ENCODE measurements around the gene CASP7.

Gene CASP7

DNA sequence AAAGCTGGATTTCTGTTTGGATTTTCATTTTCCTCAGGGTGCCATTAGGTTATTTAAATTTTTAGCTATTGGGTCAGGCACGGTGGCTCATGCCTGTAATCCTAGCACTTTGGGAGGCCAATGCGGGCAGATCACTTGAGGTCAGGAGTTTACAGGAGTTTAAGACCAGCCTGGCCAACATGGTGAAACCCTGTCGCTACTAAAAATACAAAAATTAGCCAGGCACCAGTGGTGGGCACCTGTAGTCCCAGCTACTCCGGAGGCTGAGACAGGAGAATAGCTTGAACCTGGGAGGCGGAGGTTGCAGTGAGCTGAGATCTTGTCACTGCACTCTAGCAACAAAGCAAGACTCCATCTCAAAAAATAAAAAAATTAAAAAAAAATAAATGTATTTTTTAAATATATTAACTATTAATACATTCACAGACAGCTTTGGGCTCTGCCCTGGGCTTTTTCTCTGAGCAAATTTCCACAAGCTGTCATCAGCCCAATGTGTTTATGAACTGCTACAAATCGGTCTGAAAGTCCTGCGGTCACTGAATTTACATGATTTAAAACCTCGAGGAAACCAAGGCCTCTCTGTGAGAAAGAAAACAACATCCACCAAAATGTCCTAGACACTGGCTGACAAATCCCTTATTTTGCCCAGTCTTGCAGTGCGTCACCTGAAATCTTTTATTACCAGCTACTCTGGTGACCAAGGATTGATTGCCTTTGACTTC lies 52.6 kb downstream of the CASP7 start:
- no peaks in the 10 kb centered on the region for H3K4me1 ChIP-seq (ENCODE audit: control insufficient read depth in 1 of 2, insufficient read depth in 1 of 2, low read depth in 1 of 2, low read length in 1 of 2)
- H3K27me3 ChIP-seq: no peaks in the 10 kb centered on the region
- no peak overlapping the region for H3K4me3 ChIP-seq (ENCODE audit: low read depth in 1 of 2, low read length in 1 of 2)
- no peak overlapping the region for H3K27ac ChIP-seq
- H3K36me3 ChIP-seq: peaks cover under 1% of the 10 kb centered on the region
- no peaks in the 10 kb centered on the region for H3K9me3 ChIP-seq
- no peak for TF ChIP-seq CTCF (IDR thresholded peaks at IDR 0.05)

- peaks cover 3% of the 10 kb centered on the region for H3K27me3 ChIP-seq
- no peaks in the 10 kb centered on the region for H3K9me3 ChIP-seq
- H3K4me1 ChIP-seq (ENCODE audit: control insufficient read depth in 1 of 2, insufficient read depth in 1 of 2, low read depth in 1 of 2, low read length in 1 of 2): no peaks in the 10 kb centered on the region
- H3K4me3 ChIP-seq (ENCODE audit: low read depth in 1 of 2, low read length in 1 of 2): no peak overlapping the region
- no peak for TF ChIP-seq CTCF (IDR thresholded peaks at IDR 0.05)
- H3K36me3 ChIP-seq: no peaks in the 10 kb centered on the region
- H3K27ac ChIP-seq: no peak overlapping the region
Measured at GRCh38 chr10:113732966-113733365, 53.3 kb downstream of the CASP7 start.

DNA sequence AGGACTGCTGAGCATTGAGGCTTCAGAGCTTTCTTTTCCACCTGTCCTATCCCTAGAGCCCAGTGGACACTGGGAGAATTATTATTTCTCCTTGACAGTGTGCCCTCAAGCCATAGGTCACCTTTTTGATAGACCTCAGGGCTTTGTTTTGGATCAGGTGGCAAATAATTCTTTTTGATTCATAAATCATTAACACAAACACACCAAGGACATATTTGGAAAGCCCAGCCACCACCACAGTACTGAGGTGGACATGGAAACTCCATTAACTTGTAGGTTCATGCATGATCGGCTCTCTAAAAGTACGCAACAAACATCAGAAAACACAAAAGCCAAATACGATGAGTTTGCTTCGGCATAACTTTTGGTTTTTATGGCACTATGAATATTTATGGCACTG lies 53.9 kb downstream of the CASP7 start:
- no peaks in the 10 kb centered on the region for H3K4me1 ChIP-seq (ENCODE audit: control insufficient read depth in 1 of 2, insufficient read depth in 1 of 2, low read depth in 1 of 2, low read length in 1 of 2)
- H3K9me3 ChIP-seq: no peaks in the 10 kb centered on the region
- H3K36me3 ChIP-seq: no peaks in the 10 kb centered on the region
- peaks cover 7% of the 10 kb centered on the region for H3K27me3 ChIP-seq
- no peak for TF ChIP-seq CTCF (IDR thresholded peaks at IDR 0.05)
- H3K4me3 ChIP-seq (ENCODE audit: low read depth in 1 of 2, low read length in 1 of 2): no peak overlapping the region
- H3K27ac ChIP-seq: no peak overlapping the region

DNA sequence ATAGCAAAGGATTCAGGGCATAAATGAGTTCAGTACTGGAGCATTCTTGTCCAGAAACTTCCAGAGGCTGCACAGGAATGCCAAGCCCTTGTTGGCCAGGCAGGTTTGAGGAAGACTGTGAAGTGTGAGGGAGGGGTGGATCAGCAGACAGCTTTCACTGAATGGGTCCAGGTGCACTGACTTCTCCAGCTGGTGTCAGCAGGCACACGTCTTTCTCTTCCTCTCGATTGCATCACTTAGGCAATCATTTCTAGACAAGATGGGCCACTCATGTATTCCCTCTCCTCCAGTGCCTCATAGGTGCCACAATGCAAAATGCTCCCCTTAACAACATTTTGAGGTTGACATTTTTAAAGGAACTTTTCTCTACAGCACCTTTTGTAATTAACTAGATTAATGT lies 56.2 kb downstream of the CASP7 start:
- peaks cover 18% of the 10 kb centered on the region for H3K27me3 ChIP-seq
- H3K36me3 ChIP-seq: no peaks in the 10 kb centered on the region
- TF ChIP-seq CTCF (IDR thresholded peaks at IDR 0.05): no peak
- H3K4me1 ChIP-seq (ENCODE audit: control insufficient read depth in 1 of 2, insufficient read depth in 1 of 2, low read depth in 1 of 2, low read length in 1 of 2): no peaks in the 10 kb centered on the region
- no peak overlapping the region for H3K27ac ChIP-seq
- no peaks in the 10 kb centered on the region for H3K9me3 ChIP-seq
- no peak overlapping the region for H3K4me3 ChIP-seq (ENCODE audit: low read depth in 1 of 2, low read length in 1 of 2)

- no peak for TF ChIP-seq CTCF (IDR thresholded peaks at IDR 0.05)
- Histone ChIP-seq H3K4me3 (ENCODE audit: low read depth in 1 of 2, low read length in 1 of 2) (no peak overlapping the region), H3K9me3 (no peaks in the 10 kb centered on the region), H3K36me3 (no peaks in the 10 kb centered on the region), H3K27ac (no peak overlapping the region), H3K27me3 (peaks cover 18% of the 10 kb centered on the region), H3K4me1 (ENCODE audit: control insufficient read depth in 1 of 2, insufficient read depth in 1 of 2, low read depth in 1 of 2, low read length in 1 of 2) (no peaks in the 10 kb centered on the region)
Measured at GRCh38 chr10:113736576-113736975, 56.9 kb downstream of the CASP7 start.

Data from neutrophil (primary cell).